ENCODE data around the gene TRAF5. TPM values are rescaled to one million over a fixed set of nuclear protein-coding genes. Genes with fewer than 3 reads are reported as not detected.

TRAF5 gene
- total and polyA plus RNA-seq, 2 of the 4 experiments (the other 2 are of a cell fraction): 10.0 to 14.7 TPM

DNA sequence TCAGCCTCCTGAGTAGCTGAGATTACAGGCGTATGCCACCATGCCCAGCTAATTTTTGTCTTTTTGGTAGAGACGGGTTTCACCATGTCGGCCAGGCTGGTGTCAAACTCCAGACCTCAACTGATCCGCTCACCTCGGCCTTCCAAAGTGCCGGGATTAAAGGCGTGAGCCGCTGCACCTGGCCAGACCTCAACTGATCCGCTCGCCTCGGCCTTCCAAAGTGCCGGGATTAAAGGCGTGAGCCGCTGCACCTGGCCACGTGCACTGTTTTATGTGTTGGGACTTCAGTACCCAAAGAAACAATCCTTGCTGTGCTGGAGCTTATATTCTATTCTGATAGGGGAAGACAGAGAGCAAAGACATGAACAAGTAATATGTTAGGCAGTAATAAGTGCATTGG is 10.1 kb downstream of the TRAF5 start:
- Histone ChIP-seq H2BK20ac (ENCODE audit: low read depth, low read length) (no peak overlapping the region), H2BK15ac (ENCODE audit: low read depth, low read length) (no peak overlapping the region), H4K20me1 (ENCODE audit: insufficient read depth, low read length) (peaks cover 79% of the 10 kb centered on the region), H4K5ac (ENCODE audit: low read depth, low read length) (no peak overlapping the region), H3K4me2 (ENCODE audit: low read depth, low read length) (no peak overlapping the region), H3K27me3 (ENCODE audit: control insufficient read depth, insufficient read depth, low read length) (no peaks in the 10 kb centered on the region), H2AFZ (replicated peaks; ENCODE audit: low read length, poor library complexity) (no peak overlapping the region), H4K8ac (ENCODE audit: low read depth in 2 of 2, low read length in 2 of 2) (no peak overlapping the region), H2BK120ac (ENCODE audit: low read depth, low read length) (no peak overlapping the region), H3K27ac (ENCODE audit: insufficient read depth, low read length) (no peak overlapping the region), H3K4me1 (ENCODE audit: control insufficient read depth, insufficient read depth, low read length) (peaks cover 13% of the 10 kb centered on the region), H4K91ac (ENCODE audit: insufficient read depth, low read depth, low read length) (no peak overlapping the region), H3K9ac (ENCODE audit: low read depth, low read length) (no peak overlapping the region), H3K14ac (replicated peaks; ENCODE audit: low read depth, low read length) (no peak overlapping the region), H3K18ac (ENCODE audit: low read depth, low read length) (no peak overlapping the region), H3K36me3 (ENCODE audit: control insufficient read depth, insufficient read depth, low read length) (0 out of 2 replicates have a peak, but pooled peaks cover 1% of the 10 kb centered on the region), H3K23ac (ENCODE audit: low read depth, low read length) (no peak overlapping the region), H2BK5ac (ENCODE audit: low read depth, low read length, poor library complexity, severe bottlenecking) (no peak overlapping the region), H3K4me3 (ENCODE audit: insufficient read depth, low read depth, low read length) (no peak overlapping the region), H2AK5ac (ENCODE audit: low read depth, low read length) (no peak overlapping the region), H3K9me1 (ENCODE audit: insufficient read depth, low read length) (peaks cover 36% of the 10 kb centered on the region), H3K9me3 (ENCODE audit: control insufficient read depth, insufficient read depth, low read length) (no peaks in the 10 kb centered on the region), H3K56ac (ENCODE audit: extremely low read depth, insufficient read depth, low read length) (no peak overlapping the region), H2AK9ac (replicated peaks; ENCODE audit: low read depth, low read length, poor library complexity) (no peak overlapping the region), H3K4ac (ENCODE audit: low read depth, low read length) (no peak overlapping the region), H3K79me1 (ENCODE audit: low read depth in 1 of 2, low read length in 2 of 2) (peaks cover 31 to 83% of the 10 kb centered on the region in 2 experiments)
- TF ChIP-seq, protein P1, sequence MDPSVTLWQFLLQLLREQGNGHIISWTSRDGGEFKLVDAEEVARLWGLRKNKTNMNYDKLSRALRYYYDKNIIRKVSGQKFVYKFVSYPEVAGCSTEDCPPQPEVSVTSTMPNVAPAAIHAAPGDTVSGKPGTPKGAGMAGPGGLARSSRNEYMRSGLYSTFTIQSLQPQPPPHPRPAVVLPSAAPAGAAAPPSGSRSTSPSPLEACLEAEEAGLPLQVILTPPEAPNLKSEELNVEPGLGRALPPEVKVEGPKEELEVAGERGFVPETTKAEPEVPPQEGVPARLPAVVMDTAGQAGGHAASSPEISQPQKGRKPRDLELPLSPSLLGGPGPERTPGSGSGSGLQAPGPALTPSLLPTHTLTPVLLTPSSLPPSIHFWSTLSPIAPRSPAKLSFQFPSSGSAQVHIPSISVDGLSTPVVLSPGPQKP (IDR thresholded peaks at IDR 0.05; ENCODE audit: borderline replicate concordance, low read depth, low read length): no peak
- TF ChIP-seq RFX5 (IDR thresholded peaks at IDR 0.05; ENCODE audit: low read depth, low read length): no peak
- TF ChIP-seq POLR2A (IDR thresholded peaks at IDR 0.05; ENCODE audit: low read depth, low read length): no peak
- no peak for TF ChIP-seq MXI1 (IDR thresholded peaks at IDR 0.05; ENCODE audit: borderline replicate concordance, low read depth, low read length)
- no peak for TF ChIP-seq RCOR1 (IDR thresholded peaks at IDR 0.05; ENCODE audit: insufficient replicate concordance, low read length)
- TF ChIP-seq BHLHE40 (IDR thresholded peaks at IDR 0.05; ENCODE audit: low read depth, low read length): no peak
- no peak for TF ChIP-seq SMC3 (IDR thresholded peaks at IDR 0.05; ENCODE audit: low read depth, low read length)
- no peak for TF ChIP-seq CHD1 (IDR thresholded peaks at IDR 0.05; ENCODE audit: low read depth, low read length)
- ChIA-PET CTCF (interaction anchor here (1.4 kb wide), 1 partner anchor 14 kb away, joined by 3 read pairs; no protein-coding TSS in a partner anchor), POLR2A (ENCODE audit: unreplicated experiment) (no interaction called here)
- in situ Hi-C loops (cut with MboI; ENCODE audit: low sequenced_read_pairs): no loop called here
- ATAC-seq (ENCODE audit: low read depth) (no peak), DNase-seq (no peak)
- intact Hi-C loops (cut with micrococcal nuclease): no loop called here
- BruUV-seq (replicated peaks): no TSS peak
- dilution Hi-C loops (cut with HindIII; ENCODE audit: low sequenced_read_pairs, unreplicated experiment): no loop called here
- 96% methylated on average over 15 of the region's 15 CpGs; no CpG with 5 or more reads in 1 of the 2 experiments for WGBS, 2 experiments (ENCODE audit: extremely low coverage in 2 of 2, insufficient read length in 1 of 2)
